ENCODE results near the gene FOXA2.
"Not testable (repeated sequence)": the region's sequence is repeated elsewhere in the genome, so short reads cannot be mapped to it uniquely, and the experiment has no call there.

FOXA2 gene

GRCh38 chr20:22567944-22568871, 16.2 kb downstream of the FOXA2 start:
- DNase-seq (ENCODE audit: low read depth in 2 of 2), result no peak

DNA sequence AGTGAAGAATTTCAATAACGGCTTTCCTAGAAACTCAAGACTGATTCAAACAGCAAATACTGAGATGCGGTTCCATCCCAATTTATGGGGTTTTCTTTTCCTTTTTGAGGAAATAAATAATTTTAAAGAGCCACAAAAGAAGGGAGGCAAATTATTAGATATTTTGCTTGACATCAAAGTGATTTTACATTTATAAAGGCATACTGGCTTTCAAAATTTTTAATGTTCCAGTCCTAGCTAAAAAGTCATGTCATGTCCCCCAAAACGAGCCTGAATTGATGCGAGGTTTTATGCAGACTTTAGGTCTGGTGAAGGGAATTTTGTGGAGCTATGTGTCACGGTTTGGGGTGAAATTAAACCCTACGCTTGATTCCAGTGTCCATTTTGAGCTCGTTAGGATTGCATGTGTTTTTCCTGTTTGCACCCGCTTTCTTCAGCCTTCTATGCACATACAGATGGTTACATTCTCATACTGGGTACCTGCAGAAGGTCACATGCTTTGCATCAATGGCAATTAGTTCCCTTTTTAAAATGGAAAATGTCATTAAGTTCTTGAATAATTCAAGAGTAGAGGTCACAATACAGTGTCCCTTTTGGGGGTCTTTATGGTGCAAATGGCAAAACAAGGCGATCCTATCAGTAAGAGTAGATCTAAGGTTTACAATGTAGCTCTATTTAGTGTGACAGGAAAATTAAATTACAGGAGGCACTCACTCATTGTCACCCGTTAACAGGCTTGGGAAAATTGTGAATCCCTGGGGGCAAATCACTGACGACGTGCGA, 17.3 kb downstream of the FOXA2 start:
- no peak for DNase-seq (ENCODE audit: low read depth in 2 of 2)

DNA sequence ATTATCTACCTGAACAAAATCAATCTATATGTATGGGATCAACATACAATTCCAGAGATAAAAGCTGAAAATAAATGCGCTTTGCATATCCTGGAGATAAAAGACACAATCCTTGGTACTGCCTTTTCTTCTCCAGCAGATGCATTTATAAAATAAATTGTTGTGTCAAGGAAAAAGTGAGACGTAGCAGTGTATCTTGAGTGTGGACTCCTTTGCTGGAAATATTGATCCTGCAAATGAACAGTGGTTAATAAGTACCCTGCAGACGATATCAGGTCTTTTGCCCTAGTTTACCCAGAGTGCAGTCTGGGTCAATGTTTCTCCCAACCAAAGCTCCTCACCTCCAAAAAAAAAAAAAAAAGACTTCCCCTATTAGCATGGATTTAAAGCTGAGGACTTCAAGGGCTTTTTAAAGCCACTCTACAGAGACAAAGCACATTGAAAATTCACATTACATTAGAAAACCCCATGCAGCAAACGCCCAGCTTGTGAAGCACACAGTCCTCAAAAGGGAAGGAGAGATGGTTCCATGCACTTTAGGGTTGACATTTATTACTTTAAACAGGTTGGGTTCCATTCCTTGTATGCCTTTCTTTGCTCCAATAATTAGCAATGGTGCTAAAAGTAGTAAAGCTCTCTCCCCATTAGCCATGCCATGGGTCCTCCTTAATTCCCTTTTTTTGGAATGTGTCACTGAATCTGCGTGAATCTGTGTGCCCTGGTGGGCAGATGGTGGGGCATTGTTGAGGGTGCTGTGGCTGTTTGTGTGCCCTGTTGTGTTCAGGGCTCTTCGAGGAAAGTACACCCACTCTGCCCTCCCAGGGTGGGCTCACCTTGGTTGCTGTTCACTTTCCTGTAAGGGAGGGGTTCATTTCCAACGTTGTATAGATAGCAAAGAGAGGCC, 21.1 kb downstream of the FOXA2 start:
- no peak for DNase-seq (ENCODE audit: low read depth in 2 of 2)

DNA sequence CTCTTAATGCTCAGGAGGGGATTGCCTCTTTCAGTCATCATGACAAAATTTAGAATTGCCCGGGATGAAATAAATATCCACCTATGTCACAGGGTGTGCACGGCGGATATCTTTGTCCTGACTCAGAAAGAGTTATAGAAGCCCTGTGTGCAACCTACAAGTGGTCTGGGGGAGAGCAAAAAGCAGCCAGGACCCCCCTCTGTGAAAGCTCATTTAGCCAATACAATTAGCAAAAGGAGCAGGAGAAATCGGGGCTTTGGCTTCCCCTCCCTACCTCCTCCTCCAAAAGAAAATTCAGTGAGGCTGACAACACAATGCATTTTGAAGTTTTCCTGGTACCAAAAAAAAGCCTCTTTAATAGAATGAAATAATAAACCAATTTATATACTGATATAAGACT, 21.8 kb downstream of the FOXA2 start:
- DNase-seq (ENCODE audit: low read depth in 2 of 2), result no peak

GRCh38 chr20:22561965-22562577, 22.3 kb downstream of the FOXA2 start:
- DNase-seq (ENCODE audit: low read depth in 2 of 2), result no peak

DNA sequence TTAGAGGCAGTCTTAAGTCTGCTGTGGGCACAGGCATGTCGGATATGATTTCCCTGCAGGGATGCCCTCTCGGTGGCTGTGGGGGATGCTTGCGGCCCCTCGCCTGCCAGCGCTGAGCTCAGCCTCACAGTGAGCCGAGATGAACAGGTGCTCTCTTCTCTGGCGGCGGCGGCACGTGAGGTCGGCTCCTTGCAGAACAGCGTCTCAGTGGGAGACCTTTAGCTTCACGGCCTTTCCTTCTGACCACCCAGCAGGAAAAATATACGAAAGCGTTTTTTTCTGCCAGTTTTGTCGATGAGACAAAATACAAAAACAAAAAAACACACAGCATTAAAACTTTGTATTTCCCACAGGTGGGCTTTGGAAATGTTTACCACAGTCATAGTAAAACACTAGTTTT, 23.6 kb downstream of the FOXA2 start:
- no peak for DNase-seq (ENCODE audit: low read depth in 2 of 2)

DNA sequence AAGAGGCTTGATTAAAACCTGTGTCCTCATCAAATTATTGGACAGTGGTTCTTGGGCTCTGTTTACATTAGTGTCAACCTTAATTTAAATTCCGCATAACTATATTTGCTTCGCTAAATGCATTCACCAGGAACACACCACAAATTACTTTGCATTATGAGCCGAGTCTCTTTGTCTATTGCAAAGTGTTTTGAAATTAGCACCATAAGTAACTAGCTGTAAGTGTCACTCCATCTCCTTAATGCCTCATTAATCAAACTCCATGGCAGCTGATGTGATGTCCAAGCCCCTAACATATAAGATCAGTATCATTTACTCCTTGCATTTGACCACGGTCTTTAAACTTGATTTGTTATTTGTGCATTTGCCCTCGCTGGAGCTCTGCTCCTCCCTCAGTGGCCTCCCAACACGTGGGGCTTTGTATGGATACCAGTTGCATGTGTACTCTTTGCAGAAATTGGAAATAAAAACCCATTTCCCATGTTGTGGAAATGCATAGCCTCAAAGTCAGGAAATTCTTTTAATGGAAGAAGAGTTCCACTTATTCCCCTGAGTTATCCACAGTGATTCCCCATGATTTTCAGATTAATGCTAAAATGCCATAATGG, 24.6 kb downstream of the FOXA2 start:
- no peak for DNase-seq (ENCODE audit: low read depth in 2 of 2)

DNA sequence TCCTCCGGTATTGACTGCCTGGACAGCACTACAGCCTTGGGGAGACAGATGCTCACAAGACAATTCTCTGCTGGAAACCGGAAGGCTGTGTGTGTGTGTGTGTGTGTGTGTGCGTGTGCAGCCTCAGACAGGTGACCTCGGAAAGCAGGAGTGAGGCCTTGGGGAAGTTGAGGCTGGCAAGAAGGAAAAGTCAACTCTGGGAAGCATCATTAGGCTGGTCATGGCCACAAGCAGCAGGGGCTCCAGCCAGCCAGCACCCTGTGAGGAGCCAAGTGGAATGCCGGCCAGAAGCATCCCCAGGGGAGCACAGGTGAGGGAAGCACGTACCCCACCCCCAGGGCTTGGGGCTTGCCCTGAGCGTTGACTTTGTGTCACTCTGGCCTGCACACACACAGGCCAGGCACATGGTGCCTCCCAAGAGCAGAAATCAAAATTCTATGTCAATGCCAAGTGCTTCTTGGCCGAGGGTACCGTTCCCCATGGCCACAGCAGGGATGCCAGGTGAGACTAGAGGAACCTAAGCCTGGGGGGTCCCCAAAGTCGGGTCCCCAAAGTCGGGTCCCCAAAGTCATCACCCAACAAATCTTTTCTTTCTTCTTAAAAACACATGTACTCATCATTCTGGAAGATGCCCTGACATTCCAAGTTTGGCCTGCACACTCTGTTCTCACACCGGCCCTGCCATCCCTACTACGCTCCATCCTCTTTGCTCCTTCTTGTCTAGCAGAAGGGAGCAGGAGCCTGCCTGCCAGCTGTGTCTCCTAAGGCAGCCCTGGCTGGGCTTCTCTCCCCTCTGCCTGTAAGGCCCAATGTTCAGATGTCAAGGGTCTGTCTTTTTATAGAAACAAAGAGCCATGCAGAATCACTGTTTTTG, 26.7 kb downstream of the FOXA2 start:
- no peak for DNase-seq (ENCODE audit: low read depth in 2 of 2)

- DNase-seq (ENCODE audit: low read depth in 2 of 2), result no peak
These were observed 27.8 kb downstream of the FOXA2 start for GRCh38 chr20:22556565-22557056.

- no peak for DNase-seq (ENCODE audit: low read depth in 2 of 2)
These were observed 28.4 kb downstream of the FOXA2 start for GRCh38 chr20:22555791-22556564.

- DNase-seq (ENCODE audit: low read depth in 2 of 2), result no peak
These were observed 30.0 kb downstream of the FOXA2 start for GRCh38 chr20:22554391-22554790.

DNA sequence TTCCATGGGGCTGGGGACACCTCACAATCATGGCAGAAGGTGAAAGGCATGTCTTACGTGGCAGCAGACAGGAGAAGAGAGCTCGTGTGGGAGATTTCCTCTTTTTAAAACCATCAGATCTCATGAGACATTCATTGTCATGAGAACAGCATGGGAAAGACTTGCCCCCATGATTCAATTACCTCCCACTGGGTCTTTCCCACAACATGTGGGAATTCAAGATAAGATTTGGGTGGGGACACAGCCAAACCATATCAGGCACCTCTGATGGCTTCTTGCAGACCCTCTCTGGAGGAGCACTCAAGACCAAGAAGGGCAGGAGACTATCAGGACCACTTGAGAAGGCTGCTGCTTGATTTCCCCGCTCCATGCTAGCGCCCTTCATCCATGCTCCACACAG, 33.9 kb downstream of the FOXA2 start:
- DNase-seq (ENCODE audit: low read depth in 2 of 2), result not testable (repeated sequence)

GRCh38 chr20:22548040-22548439, 36.3 kb downstream of the FOXA2 start:
- no peak for DNase-seq (ENCODE audit: low read depth in 2 of 2)

DNA sequence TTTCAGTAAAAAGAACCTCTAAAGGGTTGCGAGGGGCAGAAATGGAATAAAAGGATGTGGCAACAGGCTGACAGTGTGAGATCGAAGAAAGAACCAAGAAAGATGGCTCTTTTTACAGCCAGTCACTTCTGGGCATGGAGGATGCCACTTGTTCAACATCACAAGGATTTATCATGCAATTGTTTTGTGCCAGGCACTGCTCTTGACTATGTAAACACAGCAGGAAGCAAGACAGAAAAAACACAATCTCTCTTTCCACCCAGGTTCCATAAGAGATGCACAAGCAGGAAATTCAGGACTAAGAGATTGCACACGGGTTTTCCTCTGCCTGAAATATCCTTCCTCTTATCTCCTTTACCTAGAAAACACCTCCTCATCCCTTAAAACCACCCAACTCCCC, 38.0 kb downstream of the FOXA2 start:
- DNase-seq (ENCODE audit: low read depth in 2 of 2), result no peak

GRCh38 chr20:22545045-22545444, 39.3 kb downstream of the FOXA2 start:
- no peak for DNase-seq (ENCODE audit: low read depth in 2 of 2)

- DNase-seq (ENCODE audit: low read depth in 2 of 2), result no peak
These were observed 39.9 kb downstream of the FOXA2 start for GRCh38 chr20:22544462-22544861.

DNA sequence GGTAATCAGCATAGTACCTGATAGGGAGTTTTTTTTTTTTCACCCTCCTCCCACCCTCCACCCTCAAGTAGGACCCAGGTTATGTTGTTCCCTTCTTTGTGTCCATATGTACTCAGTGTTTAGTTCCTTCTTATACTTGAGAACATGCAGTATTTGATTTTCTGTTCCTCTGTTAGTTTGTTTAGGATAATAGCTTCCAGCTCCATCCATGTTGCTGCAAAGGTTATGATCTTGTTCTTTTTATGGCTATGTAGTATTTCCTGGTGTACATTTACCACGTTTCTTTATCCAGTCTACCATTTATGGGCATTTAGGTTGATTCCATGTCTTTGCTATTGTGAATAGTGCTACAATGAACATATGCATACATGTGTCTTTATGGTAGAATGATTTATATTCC, 41.9 kb downstream of the FOXA2 start:
- no peak for DNase-seq (ENCODE audit: low read depth in 2 of 2)

- DNase-seq (ENCODE audit: low read depth in 2 of 2), result no peak
These were observed 43.5 kb downstream of the FOXA2 start for GRCh38 chr20:22540832-22541231.
